Fibroblast of skin of back (primary cell): ENCODE data around the gene KCNH3.

Experiments
- DNase-seq: peaks from one replicate; pipeline ENCODE4 v3.0.0-alpha.2; 2013

The KCNH3 gene

DNA sequence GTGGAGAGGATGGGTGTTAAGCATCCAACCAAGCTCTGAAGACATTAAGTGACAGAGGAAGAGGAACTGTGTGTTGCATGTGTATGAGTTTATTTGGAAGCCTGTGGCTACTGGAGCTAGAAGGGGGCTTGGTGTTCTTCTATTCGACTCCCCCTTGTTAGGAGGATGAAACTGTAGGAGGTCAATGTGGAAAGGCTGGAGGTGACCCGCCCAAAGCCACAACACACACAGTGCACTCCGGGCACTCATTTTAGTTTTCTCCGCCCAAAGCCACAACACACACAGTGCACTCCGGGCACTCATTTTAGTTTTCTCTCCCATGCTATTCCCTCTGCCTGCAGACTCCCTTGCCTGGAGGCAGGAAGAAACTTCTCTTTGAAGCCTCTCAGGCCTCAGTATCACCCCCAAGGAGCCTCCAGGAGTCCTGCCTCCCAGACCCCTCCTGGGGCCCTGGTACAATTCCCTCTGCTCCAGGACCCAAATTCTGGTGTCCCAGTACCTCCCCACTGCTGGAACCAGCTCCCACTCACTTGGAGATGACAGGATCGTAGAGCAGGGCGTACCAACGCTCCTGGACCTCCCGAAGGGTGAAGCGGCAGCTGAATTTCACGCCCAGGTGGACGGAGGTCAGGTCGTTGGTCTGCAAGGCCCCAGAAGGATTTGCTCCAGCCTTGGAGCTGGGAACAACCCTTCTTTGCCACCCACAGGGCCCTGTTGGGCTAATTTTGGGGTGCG is 25.3 kb downstream of the KCNH3 start:
- no peak for DNase-seq

- no peak for DNase-seq
Observed at GRCh38 chr12:49564686-49565405, 26.0 kb downstream of the KCNH3 start.

DNA sequence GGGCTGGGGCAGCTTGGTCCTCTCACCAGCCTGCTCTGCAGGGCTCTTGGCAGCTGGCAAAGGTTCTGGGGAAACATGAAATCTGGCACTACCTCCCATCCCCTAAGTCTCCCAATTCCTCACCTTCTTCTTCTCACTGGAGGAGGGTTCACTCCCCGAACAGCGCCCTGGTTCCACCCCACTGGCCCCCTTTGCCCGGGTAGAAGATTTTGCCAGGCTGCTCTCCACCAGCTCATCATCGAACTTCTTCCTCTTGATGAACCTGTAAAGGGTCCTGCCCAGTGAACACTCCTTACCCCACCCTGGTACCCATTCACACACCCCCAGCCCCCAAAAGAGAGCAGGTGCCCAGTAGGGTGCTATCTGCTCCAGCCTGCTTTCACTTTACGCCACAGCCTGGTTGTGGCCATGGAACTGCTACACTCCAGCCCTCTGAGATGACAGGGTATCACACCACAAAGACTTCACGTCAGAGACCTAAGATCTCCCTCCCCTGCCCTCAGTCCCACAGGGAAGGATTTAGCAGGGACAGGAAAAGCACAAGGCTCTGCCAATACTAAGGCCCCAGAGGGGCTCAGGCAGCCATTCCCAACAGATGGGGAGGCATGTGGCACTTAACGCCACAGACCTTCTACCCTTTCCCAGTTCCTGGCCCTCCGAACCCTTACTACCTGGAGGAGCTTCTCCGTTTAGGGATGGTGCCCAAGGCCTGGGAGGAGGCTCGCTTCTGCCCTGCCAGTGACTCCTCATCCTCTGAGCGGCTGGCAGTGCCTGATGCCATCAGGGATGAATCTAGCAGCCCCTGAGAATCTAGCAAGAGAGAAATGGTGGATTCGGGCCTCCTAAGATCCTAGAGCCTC is 26.8 kb downstream of the KCNH3 start:
- no peak for DNase-seq

- DNase-seq, result no peak
Observed at GRCh38 chr12:49566361-49566760, 27.5 kb downstream of the KCNH3 start.

GRCh38 chr12:49567302-49567610 is 28.4 kb downstream of the KCNH3 start:
- no peak for DNase-seq

GRCh38 chr12:49567611-49568441 is 29.0 kb downstream of the KCNH3 start, which contains the start of gene MCRS1:
Gene MCRS1, minus strand, starts transcription at chr12:49568142. Its CDS starts 1,411 bp downstream, at chr12:49566731.
- peak; percentile 91 for DNase-seq

- DNase-seq, result no peak
Observed at GRCh38 chr12:49568442-49569162, 29.8 kb downstream of the KCNH3 start.

GRCh38 chr12:49577589-49578315 is 38.9 kb downstream of the KCNH3 start:
- no peak for DNase-seq

DNA sequence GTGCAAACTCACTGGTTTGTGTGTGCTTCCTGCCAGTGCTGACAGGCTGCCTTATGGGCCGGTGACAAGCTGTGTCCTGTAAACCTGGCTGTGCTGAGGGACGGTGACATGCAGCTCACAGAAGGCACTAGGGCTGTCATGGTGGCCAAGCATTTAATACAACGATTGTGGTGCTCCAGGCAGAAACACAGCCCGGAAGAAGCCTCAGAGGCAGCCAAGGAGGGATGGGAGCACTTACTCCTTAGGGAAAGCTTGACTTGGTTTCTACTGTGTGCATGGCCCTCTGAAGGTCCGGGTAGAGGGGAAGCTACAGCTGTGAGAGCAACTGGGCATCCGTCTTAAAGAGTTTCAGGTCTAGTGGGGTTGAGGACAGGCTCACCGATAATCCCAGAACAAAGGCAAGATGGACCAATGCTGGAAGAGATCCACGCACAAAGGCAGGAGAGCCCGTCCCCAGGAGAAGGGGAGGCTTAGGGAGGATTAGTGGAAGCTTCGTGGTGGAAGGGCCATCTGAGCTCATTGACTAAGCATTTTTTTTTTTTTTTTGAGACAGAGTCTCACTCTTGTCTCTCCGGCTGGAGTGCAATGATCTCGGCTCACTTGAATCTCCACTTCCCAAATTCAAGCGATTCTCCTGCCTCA is 39.8 kb downstream of the KCNH3 start:
- no peak for DNase-seq

DNA sequence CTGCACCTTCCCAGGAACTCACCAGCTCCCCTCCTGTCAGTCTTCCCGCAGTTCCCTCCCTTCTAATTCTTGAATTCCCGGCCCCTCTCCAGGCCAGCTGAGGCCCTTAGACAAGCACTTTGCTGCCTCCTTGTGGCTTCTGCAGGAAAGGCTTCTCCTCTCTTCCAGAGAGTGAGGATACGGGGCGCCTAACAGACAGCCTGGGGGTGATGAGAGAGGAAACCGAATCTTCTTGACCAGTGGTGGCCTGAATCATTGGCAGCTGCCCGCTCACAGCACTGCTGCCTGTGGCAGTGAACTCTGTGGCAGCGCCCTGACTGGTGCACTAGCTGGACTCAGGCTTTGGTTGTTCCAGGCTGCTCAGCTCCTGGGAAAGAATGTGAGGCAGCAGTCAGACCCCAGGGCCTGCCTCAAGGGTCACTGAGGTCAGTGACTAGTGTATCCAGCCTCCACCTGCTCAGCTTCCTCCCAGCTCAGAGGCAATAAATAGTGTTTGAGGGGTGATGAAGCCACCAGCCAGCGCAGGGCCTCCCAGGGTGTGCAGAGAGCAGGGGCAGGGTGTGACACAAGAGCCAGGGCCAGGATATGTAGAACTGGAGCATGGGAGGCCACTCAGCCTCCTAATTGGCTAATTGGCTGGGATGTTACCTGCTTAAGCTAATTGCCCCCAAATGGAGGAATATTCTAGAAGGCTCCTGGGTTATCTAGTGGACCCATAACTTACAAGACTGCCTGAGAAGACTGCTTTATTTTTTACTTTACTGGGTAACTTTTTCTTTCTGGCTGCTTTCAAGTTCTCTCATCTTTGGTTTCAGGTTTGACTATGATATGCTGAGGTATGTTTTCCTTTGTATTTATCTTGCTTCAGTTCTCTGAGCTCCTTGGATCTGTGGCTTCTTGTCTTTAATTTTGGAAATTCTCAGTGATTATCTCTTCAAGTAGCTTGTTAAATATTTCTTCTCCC is 42.0 kb downstream of the KCNH3 start:
- DNase-seq, result peak; percentile 71

GRCh38 chr12:49582201-49582600 is 43.4 kb downstream of the KCNH3 start:
- no peak for DNase-seq

- DNase-seq, result no peak
Observed at GRCh38 chr12:49582850-49583249, 44.0 kb downstream of the KCNH3 start.

DNA sequence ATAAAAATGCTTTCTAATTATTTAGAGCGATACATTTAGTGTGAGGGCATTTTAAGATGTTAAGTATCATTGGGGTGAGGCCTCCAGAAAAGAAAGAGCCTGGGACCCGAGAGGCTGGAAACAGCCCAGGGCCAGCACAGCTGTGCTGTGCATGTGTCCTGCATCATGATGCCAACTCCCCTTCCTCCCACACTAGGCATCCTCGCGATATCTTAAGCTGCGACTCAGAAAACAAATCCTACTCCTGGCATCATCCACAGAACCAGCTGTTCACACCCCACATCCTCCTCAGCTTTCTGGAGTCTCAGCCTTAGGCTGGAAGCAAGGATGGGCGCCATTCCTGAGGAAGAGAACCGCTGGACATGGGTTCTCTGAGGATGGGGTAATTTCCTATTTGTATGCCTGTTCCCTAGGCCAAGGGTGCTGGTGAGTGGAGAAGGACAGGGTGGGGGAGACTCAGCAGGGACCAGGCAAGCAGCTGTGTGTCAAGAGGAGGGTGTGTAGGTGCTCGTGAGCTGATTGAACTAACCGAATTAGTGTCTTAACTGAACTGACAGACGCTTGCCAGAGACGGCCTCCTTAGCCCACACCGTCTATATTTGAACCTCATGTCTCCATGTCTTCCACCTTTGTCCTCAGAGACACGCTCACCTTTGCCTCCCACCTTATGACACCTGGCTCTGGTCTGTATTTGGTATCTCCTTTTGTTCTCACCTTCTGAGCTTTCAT is 44.7 kb downstream of the KCNH3 start:
- DNase-seq, result no peak

DNA sequence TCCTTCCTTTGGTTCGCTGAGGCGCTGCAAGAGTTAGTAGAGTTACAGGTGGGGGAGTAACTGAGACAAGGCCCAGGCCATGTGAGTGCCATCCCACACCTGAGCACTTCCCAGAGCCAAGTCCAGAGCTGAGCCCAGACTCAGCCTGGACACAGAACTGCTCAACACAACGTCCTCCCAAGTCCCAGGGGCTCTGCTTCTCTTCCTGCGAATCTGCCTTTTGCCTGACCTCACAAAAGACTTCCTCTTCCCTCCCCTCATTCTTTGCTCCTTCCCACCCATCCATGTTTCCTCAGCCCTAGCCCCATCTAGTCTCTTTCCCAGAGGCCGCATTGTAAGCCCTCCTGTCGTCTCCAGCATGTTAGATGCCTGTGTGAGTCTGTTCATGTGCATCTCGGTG is 45.8 kb downstream of the KCNH3 start:
- no peak for DNase-seq

GRCh38 chr12:49585477-49586459 is 46.9 kb downstream of the KCNH3 start:
- no peak for DNase-seq

GRCh38 chr12:49587174-49587908 is 48.5 kb downstream of the KCNH3 start:
- no peak for DNase-seq
